Measurements from ENCODE around the gene WDR75. TPM values are rescaled to one million over a fixed set of nuclear protein-coding genes. Genes with fewer than 3 reads are reported as not detected.

The WDR75 gene
- total and polyA plus RNA-seq, 2 donors (not counting 3 experiments of a cell fraction or from before 2014, with no cell fraction given), result 17.4 to 44.8 TPM

- ChIA-PET CTCF (interaction anchor here (0.7 kb wide), 1 partner anchor 60 kb away, joined by 3 read pairs; no protein-coding TSS in a partner anchor), POLR2A (interaction anchor here (0.7 to 1.5 kb wide), 2 partner anchors 34 to 139 kb away, joined by 4 read pairs; partner anchors contain the start of gene SLC40A1)
- Histone ChIP-seq H3K9me3 (replicated peaks; ENCODE audit: control insufficient read depth, insufficient read depth, low read length) (no peaks in the 10 kb centered on the region), H2AFZ (ENCODE audit: low read depth, low read length) (peak overlapping the region; percentile 97), H3K27me3 (ENCODE audit: control insufficient read depth in 2 of 2, insufficient read depth in 2 of 2, low read length in 2 of 2) (no peaks in the 10 kb centered on the region), H3K36me3 (ENCODE audit: control insufficient read depth in 2 of 2, extremely low read depth in 1 of 2, insufficient read depth in 2 of 2, low read length in 2 of 2) (no peaks in the 10 kb centered on the region), H3K4me2 (ENCODE audit: insufficient read depth, low read length) (peak overlapping the region; percentile 86), H4K20me1 (replicated peaks; ENCODE audit: control insufficient read depth, extremely low read depth, insufficient read depth, low read length) (no peaks in the 10 kb centered on the region), H3K4me3 (replicated peaks in 1 of 3; ENCODE audit: insufficient read depth in 1 of 3, low read depth in 1 of 3, low read length in 3 of 3) (peak overlapping the region; percentile 88 to 95 (median 93)), H3K27ac (ENCODE audit: insufficient read depth, low read depth, low read length) (peak overlapping the region; percentile 77), H3K9ac (replicated peaks; ENCODE audit: extremely low read depth, insufficient read depth, low read length) (peak overlapping the region; percentile 91), H3K4me1 (ENCODE audit: control insufficient read depth, extremely low read depth, insufficient read depth, low read length) (peaks cover 16% of the 10 kb centered on the region), H3K79me2 (ENCODE audit: control insufficient read depth, insufficient read depth, low read length) (peaks cover 54% of the 10 kb centered on the region), H3K9me1 (replicated peaks; ENCODE audit: control insufficient read depth, extremely low read depth, insufficient read depth, low read length) (no peaks in the 10 kb centered on the region)
- no peak for DNase-seq (ENCODE audit: low read depth, low spot score)
- BruUV-seq (replicated peaks), result TSS peak; percentile 78
- no peak for FAIRE-seq
- dilution Hi-C loops (cut with MboI; ENCODE audit: extremely low pct_ligation_motif_present, low sequenced_read_pairs), result no loop called here
- TF ChIP-seq GATA2 (IDR thresholded peaks at IDR 0.05; ENCODE audit: insufficient read depth, insufficient read length, low read depth, low read length) (peak; percentile 10), POLR2A (IDR thresholded peaks at IDR 0.05; ENCODE audit: low read depth, low read length) (no peak)
- intact Hi-C loops (cut with micrococcal nuclease), result loop anchor here (1.0 kb wide), 1 partner anchor 139 kb away; the partner anchor contains the start of gene SLC40A1
Measured at GRCh38 chr2:189441709-189442074, 418 bp downstream of the WDR75 start.

- dilution Hi-C loops (cut with MboI; ENCODE audit: extremely low pct_ligation_motif_present, low sequenced_read_pairs) (no loop called here), intact Hi-C loops (cut with micrococcal nuclease) (no loop called here)
- Histone ChIP-seq H3K4me1 (ENCODE audit: control insufficient read depth, extremely low read depth, insufficient read depth, low read length) (peaks cover 16% of the 10 kb centered on the region), H3K4me2 (ENCODE audit: insufficient read depth, low read length) (peak overlapping the region; percentile 86), H3K27me3 (ENCODE audit: control insufficient read depth in 2 of 2, insufficient read depth in 2 of 2, low read length in 2 of 2) (no peaks in the 10 kb centered on the region), H3K36me3 (ENCODE audit: control insufficient read depth in 2 of 2, extremely low read depth in 1 of 2, insufficient read depth in 2 of 2, low read length in 2 of 2) (no peaks in the 10 kb centered on the region), H3K4me3 (replicated peaks in 1 of 3; ENCODE audit: insufficient read depth in 1 of 3, low read depth in 1 of 3, low read length in 3 of 3) (no peak overlapping the region), H4K20me1 (replicated peaks; ENCODE audit: control insufficient read depth, extremely low read depth, insufficient read depth, low read length) (no peaks in the 10 kb centered on the region), H3K79me2 (ENCODE audit: control insufficient read depth, insufficient read depth, low read length) (peaks cover 62% of the 10 kb centered on the region), H3K27ac (ENCODE audit: insufficient read depth, low read depth, low read length) (no peak overlapping the region), H3K9me1 (replicated peaks; ENCODE audit: control insufficient read depth, extremely low read depth, insufficient read depth, low read length) (no peaks in the 10 kb centered on the region), H2AFZ (ENCODE audit: low read depth, low read length) (no peak overlapping the region), H3K9ac (replicated peaks; ENCODE audit: extremely low read depth, insufficient read depth, low read length) (no peak overlapping the region), H3K9me3 (replicated peaks; ENCODE audit: control insufficient read depth, insufficient read depth, low read length) (no peaks in the 10 kb centered on the region)
- no peak for DNase-seq (ENCODE audit: low read depth, low spot score)
- CTCF ChIA-PET, result interaction anchor here (0.7 kb wide), 1 partner anchor 60 kb away, joined by 3 read pairs; no protein-coding TSS in a partner anchor
- FAIRE-seq, result no peak
- POLR2A ChIA-PET, result interaction anchor here (0.7 kb wide), 1 partner anchor 138 kb away, joined by 4 read pairs; the partner anchor contains the start of gene SLC40A1
- no peak for TF ChIP-seq GATA2 (IDR thresholded peaks at IDR 0.05; ENCODE audit: insufficient read depth, insufficient read length, low read depth, low read length)
- TF ChIP-seq, protein P1, sequence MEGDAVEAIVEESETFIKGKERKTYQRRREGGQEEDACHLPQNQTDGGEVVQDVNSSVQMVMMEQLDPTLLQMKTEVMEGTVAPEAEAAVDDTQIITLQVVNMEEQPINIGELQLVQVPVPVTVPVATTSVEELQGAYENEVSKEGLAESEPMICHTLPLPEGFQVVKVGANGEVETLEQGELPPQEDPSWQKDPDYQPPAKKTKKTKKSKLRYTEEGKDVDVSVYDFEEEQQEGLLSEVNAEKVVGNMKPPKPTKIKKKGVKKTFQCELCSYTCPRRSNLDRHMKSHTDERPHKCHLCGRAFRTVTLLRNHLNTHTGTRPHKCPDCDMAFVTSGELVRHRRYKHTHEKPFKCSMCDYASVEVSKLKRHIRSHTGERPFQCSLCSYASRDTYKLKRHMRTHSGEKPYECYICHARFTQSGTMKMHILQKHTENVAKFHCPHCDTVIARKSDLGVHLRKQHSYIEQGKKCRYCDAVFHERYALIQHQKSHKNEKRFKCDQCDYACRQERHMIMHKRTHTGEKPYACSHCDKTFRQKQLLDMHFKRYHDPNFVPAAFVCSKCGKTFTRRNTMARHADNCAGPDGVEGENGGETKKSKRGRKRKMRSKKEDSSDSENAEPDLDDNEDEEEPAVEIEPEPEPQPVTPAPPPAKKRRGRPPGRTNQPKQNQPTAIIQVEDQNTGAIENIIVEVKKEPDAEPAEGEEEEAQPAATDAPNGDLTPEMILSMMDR (IDR thresholded peaks at IDR 0.05; ENCODE audit: extremely low read depth in 1 of 2, insufficient read depth in 1 of 2, low read depth in 1 of 2, low read length in 2 of 2), result no peak
- TF ChIP-seq, protein P2, sequence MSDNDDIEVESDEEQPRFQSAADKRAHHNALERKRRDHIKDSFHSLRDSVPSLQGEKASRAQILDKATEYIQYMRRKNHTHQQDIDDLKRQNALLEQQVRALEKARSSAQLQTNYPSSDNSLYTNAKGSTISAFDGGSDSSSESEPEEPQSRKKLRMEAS (IDR thresholded peaks at IDR 0.05; ENCODE audit: insufficient read depth, insufficient read length), result no peak
- no peak for TF ChIP-seq POLR2AphosphoS5 (IDR thresholded peaks at IDR 0.05; ENCODE audit: insufficient read depth, low read depth, low read length)
- no peak for TF ChIP-seq MYC (IDR thresholded peaks at IDR 0.05; ENCODE audit: low read depth, low read length)
- no peak for TF ChIP-seq EZH2 (IDR thresholded peaks at IDR 0.05; ENCODE audit: borderline replicate concordance, low read depth, low read length, severe bottlenecking)
- no peak for TF ChIP-seq JUN (IDR thresholded peaks at IDR 0.05; ENCODE audit: borderline replicate concordance, insufficient read depth, insufficient read length, low read depth)
- TF ChIP-seq FOS (IDR thresholded peaks at IDR 0.05; ENCODE audit: borderline replicate concordance, insufficient read depth, low read length), result no peak
- TF ChIP-seq POLR2A (IDR thresholded peaks at IDR 0.05; ENCODE audit: low read depth, low read length), result no peak
- no TSS peak for BruUV-seq (replicated peaks)
Measured at GRCh38 chr2:189442468-189442867, 1.2 kb downstream of the WDR75 start.

Measured in endothelial cell of umbilical vein (primary cell).